H1 (cell line): ENCODE results near the gene CANT1. TPM values are rescaled to one million over a fixed set of nuclear protein-coding genes. Genes with fewer than 3 reads are reported as not detected.
A peak's percentile ranks its signal among the peaks of the same experiment; 100 is the strongest.

Source experiments
- ATF2 ChIP-seq: IDR thresholded peaks from 2 replicates; pipeline ENCODE4 v1.6.1; 2012; ENCODE audit warnings: low read length, inconsistent platforms
- BCL11A ChIP-seq, 2 experiments: IDR thresholded peaks; one replicate each; pipeline ENCODE4 v1.6.1; 2011; ENCODE audit warnings: low read depth in 2 of 2, low read length in 2 of 2, mild to moderate bottlenecking in 2 of 2
- CHD7 ChIP-seq: fragments of 300-600 bp; sonication (generic); IDR thresholded peaks from 2 replicates; pipeline ENCODE4 v1.7.1; 2012; ENCODE audit warnings: low read length, moderate library complexity, mild to moderate bottlenecking, inconsistent platforms; ENCODE audit not compliant: insufficient replicate concordance
- EGR1 ChIP-seq: IDR thresholded peaks from 2 replicates; pipeline ENCODE4 v1.6.1; 2011; ENCODE audit warnings: low read depth, low read length, borderline replicate concordance
- HDAC6 ChIP-seq: IDR thresholded peaks from one replicate; pipeline ENCODE4 v1.7.1; 2012; ENCODE audit warnings: low read depth, mild to moderate bottlenecking, inconsistent platforms, low read length, moderate library complexity
- KDM1A ChIP-seq: fragments of 200-600, 300-600 bp; sonication (generic); IDR thresholded peaks from 2 replicates; pipeline ENCODE4 v1.7.1; 2016; ENCODE audit warnings: mild to moderate bottlenecking, low read length, borderline replicate concordance
- MAX ChIP-seq: IDR thresholded peaks from 2 replicates; pipeline ENCODE4 v1.6.1; 2012; ENCODE audit warnings: inconsistent platforms
- POU5F1 ChIP-seq: IDR thresholded peaks from 2 replicates; pipeline ENCODE4 v1.6.1; 2011; ENCODE audit warnings: low read depth, mild to moderate bottlenecking, low read length, moderate library complexity
- RBBP5 ChIP-seq: IDR thresholded peaks from 2 replicates; pipeline ENCODE4 v1.7.1; 2012; ENCODE audit warnings: low read depth, mild to moderate bottlenecking, inconsistent platforms, low read length, moderate library complexity, borderline replicate concordance
- TEAD4 ChIP-seq: IDR thresholded peaks from 2 replicates; pipeline ENCODE4 v1.6.1; 2012; ENCODE audit warnings: low read depth, low read length, inconsistent platforms, mixed read lengths
- polyA plus RNA-seq, 7 experiments: library from polyadenylated mRNA; depleted of rRNA in 3 of 7; stranded (reverse) in 5 of 7; unstranded in 2 of 7; fragments of >200 nt in 5 of 7; fragments of 200-250 nt in 2 of 7; gene quantifications; 1 replicate in 5 of 7; 2 replicates in 1 of 7; 4 replicates in 1 of 7; pipeline versions ENCODE4 v1.2.1 to v1.2.3, GENCODE V29; 2011 to 2013; ENCODE audit warnings: missing spikeins in 2 of 7, mixed read lengths in 2 of 7
- total RNA-seq: library from RNA; stranded (reverse); fragmentation: NEBNext Ultra II Directional; extraction: Animal tissue kit (Norgen Biotek cat#: 25700); gene quantifications from 2 replicates; pipeline ENCODE4 v1.2.1, GENCODE V29; 2021

CANT1 gene
- total and polyA plus RNA-seq, 2 of the 8 experiments (the other 6 are each of a cell fraction or from before 2014, with no cell fraction given) = 23.0 to 32.6 TPM

- TF ChIP-seq CHD7 (no peak), RBBP5 (no peak), HDAC6 (no peak), TEAD4 (no peak), ATF2 (no peak), BCL11A (IDR thresholded peaks at IDR 0.05; ENCODE audit: low read depth in 2 of 2, low read length in 2 of 2) (no peak), MAX (peak; percentile 70), EGR1 (no peak), KDM1A (no peak), POU5F1 (no peak)
These were observed 36.3 kb upstream of the CANT1 start (continued) for GRCh38 chr17:79045842-79046196.
